ENCODE measurements around the gene SGO1.
"Not testable (repeated sequence)": the region's sequence is repeated elsewhere in the genome, so short reads cannot be mapped to it uniquely, and the experiment has no call there.

Gene SGO1

DNA sequence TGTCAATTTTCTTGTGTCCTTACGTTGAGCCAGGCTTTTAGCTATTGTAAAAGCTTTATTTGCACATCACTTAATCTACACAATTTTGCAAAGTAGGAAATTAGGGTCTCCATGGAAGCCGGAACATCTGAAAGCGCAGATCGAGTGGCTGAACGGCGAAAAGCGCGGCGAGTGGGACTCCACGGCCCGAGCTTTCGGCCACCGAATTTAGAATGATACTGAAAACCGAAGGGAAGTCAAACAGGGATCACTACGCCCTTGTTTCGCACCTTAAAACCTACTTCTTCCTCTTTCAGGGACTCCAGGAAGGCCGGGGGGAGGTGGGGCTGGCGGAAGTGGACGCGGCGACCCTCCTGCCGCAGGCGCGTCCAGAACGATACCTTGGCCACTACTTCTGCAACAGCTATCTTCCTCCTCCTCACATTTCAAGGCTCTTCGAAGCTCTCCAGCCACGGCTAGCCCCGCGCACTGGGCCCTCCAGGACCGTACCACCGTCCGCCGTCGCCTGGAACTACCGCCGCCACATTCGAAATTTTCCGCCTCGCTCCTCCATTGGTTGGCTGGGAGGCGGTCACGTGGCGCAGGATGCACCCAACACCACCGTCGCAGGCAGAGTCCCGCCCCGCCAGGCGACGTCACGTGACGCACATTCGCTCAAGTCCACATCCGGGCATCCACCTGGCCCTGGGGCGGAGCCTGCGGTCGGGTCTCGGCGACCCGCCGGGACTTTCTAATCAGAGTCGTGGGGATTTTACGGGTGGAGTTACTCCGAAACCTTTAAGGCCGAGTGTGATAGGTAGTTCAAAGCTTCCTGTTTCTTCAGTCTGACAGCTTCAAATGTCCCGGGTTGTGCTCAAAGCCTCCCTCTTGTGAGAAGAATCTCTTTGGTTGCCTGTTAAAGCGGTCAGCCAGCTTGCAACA, at the start of gene SGO1:
Gene SGO1, minus strand, starts transcription at position 528 of the 921 bp plus-strand sequence. CDS start 2,179 bp downstream, outside the sequence.
- DNase-seq = peak; percentile 99

DNA sequence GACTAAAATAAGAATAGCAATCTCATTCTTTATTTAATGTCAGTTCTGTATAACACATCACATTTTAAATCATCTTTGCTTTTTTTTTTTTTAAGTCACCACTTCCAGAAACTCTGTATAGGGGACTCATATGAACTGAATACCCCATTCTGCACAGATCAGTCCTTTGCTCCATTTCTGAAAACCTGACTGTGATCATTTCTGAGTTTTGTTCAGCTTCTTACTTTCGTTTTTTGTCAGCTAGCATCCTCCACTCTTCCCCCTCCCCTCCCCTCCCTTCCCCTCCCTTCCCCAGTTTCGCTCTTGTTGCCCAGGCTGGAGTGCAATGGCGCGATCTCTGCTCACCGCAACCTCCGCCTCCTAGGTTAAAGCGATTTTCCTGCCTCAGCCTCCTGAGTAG, 49.8 kb upstream of the SGO1 start:
- DNase-seq = no peak

- DNase-seq = no peak
These were observed 47.1 kb upstream of the SGO1 start for GRCh38 chr3:20232906-20233780.

GRCh38 chr3:20230954-20231353, 44.9 kb upstream of the SGO1 start:
- DNase-seq = no peak

- DNase-seq = no peak
These were observed 39.8 kb upstream of the SGO1 start for GRCh38 chr3:20225769-20226168.

GRCh38 chr3:20222274-20222673, 36.3 kb upstream of the SGO1 start:
- no peak for DNase-seq

DNA sequence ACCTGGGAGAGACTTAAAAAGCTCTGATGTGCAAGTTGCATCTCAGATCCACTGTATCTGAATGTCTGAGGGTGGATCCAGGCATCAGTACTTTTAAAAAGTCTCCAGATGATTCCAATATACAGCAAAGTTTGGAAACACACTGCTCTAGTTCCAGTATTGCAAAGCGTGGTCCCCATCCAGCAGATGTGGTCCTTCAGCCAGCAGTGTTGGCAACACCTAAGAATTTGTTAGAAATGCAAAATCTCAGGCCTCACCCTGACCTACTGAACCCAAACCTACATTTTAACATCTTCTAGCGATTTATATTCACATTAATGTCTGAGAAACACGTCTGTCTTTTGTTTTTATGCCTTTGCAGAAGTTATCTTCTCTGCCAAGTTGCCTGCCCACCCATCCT, 32.2 kb upstream of the SGO1 start:
- no peak for DNase-seq

GRCh38 chr3:20215636-20216035, 29.6 kb upstream of the SGO1 start:
- no peak for DNase-seq

DNA sequence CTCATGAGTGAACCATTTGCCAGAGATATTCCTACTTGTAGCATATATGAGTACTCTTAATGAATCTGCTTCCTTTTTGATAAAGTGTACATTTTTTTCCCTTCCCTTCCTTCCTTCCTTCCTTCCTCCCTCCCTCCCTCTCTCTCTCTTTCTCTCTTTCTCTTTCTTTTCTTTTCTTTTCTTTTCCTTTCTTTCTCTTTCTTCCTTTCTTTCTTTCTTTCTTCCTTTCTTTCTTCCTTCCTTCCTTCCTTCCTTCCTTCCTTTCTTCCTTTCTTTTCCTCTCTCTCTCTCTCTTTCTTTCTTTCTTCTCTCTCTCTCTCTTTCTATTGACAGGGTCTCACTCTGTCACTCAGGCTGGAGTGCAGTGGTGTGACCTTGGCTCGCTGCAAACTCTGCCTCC, 27.5 kb upstream of the SGO1 start:
- not testable (repeated sequence) for DNase-seq

- not testable (repeated sequence) for DNase-seq
These were observed 21.9 kb upstream of the SGO1 start for GRCh38 chr3:20207945-20208344.

GRCh38 chr3:20205898-20206297, 19.9 kb upstream of the SGO1 start:
- not testable (repeated sequence) for DNase-seq

DNA sequence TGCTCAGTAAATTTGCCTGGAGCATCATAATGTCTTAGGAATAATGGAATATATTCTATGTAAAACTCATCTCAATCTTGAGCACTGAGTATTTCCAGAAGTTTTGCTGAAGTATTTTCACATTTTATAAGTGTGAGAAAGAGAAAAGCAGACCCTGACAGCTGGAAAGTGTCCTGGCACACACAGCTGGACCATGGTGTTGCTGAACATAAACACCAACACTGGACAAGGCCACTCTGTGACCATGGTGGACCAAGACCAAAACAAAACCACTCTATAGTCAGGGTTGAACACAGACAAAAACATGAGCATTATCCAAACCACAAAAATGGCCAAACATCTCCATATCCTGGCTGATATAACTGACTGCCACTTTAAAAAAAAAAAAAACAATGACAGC, 15.1 kb upstream of the SGO1 start:
- DNase-seq = no peak

DNA sequence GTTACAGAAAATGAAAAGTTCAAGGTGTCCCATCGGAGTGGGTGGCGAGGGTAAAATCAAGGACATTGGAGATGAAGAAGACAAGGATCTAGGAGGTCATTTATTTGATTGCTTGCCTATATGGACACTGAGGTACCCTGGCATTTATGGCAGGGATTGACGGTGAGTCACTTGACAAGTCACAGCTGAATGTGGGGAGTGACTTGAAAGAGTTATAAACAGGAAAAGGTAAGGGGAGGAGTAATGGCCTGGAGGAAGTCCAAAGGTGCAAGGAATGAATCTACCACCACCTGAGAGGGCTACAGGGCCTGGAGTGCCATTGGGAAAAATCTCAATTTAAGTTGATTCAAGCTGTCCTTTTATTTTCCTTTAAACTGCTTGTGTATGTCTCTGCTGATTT, 11.8 kb upstream of the SGO1 start:
- DNase-seq = no peak

- DNase-seq = no peak
These were observed 8.9 kb upstream of the SGO1 start for GRCh38 chr3:20194793-20195460.

DNA sequence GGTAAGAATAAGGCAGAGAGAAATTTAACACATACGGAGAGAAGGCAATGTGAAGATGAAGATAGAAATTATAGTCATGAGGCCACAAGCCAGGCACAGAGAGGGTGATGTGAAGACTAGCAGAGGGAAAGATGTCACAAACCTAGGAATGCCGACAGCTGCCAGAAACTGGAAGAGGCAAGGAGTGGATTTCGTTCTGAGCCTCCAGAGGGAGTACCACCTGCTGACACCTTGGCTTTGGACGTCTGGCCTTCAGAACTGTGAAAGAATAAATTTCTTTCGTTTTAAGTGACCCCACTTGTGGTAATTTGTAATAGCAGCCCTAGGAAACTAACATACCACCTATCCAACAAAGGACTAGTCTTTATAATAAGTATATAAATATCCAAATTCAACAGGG, 5.0 kb upstream of the SGO1 start:
- no peak for DNase-seq

GRCh38 chr3:20186600-20187004, 596 bp upstream of the SGO1 start:
- DNase-seq = no peak

DNA sequence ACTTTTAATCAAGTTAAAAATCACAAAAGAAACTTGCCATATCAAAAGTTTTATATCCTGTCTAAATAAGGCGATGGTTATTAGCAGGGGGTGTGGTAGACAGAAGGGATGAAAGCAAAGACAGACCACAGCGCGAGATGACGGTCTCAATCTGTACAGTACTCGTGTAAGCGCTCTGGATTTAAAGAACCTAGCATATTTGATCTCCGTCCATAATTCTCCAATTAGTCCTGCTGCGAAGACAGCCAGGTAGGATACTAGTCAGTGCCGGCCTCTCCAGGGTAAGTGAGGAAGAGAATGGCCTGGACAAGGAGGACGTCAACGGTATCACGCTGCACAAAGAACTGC, 701 bp downstream of the SGO1 start:
- DNase-seq = peak; percentile 55

DNA sequence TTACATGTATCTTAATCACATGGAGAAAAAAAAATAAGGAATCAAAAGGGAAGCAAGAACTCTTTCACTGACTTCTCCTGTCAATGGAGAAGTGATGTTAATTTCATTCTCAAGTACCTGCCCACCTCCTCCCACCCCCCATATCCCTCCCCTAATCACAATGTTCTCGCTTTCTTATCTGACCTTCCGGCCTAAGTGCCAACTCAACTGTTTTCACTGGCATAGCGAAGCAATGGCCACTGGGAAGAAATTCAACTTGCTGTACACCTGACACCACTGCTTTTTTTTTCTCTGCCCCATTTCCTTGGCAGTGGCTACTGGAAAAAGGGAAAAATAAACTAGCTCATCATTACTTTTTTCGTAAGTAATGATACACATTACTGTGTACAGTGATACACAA, 3.8 kb downstream of the SGO1 start:
- no peak for DNase-seq

GRCh38 chr3:20181276-20181675, 4.7 kb downstream of the SGO1 start:
- DNase-seq = no peak

GRCh38 chr3:20173844-20174410, 12.1 kb downstream of the SGO1 start:
- no peak for DNase-seq

DNA sequence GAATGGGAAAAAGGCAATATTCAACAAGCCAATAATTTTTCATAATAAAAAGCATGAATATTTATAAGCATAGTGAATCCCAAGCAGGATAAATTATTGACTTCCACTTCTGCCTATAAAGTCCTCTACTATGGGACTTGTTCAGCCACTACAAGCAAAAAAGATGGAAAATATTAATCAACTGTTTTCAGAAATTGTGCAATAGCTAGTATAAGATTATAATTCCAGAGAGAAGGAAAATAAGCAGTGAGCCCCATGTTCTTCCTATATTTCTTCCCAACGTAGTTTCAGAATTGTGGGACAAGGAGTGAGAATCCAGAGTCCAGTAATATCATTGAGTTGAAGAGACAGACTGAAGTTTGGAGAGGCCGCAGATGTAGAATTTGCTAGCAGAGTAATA, 24.3 kb downstream of the SGO1 start:
- DNase-seq = no peak

DNA sequence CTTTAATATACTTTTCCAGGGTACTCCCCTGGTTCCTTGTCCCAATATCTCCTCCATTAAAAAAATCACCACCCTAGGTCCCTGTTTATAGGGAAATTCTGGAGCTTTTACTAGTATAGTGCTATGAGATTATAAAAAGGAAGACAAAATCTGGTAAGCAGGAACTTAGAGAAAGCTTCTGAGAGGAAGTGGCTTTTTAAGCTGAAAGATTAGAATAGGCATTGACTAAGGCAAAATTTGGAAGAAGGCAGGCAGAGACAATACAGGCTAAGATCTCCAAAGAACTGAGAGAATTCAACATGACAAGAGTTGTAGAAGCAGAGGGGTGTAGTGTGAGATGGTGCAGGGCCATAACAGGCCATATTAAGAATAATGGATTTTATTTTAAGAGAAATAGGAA, 25.8 kb downstream of the SGO1 start:
- DNase-seq = no peak

GRCh38 chr3:20154928-20155327, 31.1 kb downstream of the SGO1 start:
- no peak for DNase-seq

Data from islet precursor cell (in vitro differentiated cells).